Amniotic stem cell (primary cell): ENCODE results near the gene TUBB4B.

Experiments
- DNase-seq: peaks from one replicate; lab custom pipeline; 2025; lab: John Stamatoyannopoulos, UW

The TUBB4B gene

DNA sequence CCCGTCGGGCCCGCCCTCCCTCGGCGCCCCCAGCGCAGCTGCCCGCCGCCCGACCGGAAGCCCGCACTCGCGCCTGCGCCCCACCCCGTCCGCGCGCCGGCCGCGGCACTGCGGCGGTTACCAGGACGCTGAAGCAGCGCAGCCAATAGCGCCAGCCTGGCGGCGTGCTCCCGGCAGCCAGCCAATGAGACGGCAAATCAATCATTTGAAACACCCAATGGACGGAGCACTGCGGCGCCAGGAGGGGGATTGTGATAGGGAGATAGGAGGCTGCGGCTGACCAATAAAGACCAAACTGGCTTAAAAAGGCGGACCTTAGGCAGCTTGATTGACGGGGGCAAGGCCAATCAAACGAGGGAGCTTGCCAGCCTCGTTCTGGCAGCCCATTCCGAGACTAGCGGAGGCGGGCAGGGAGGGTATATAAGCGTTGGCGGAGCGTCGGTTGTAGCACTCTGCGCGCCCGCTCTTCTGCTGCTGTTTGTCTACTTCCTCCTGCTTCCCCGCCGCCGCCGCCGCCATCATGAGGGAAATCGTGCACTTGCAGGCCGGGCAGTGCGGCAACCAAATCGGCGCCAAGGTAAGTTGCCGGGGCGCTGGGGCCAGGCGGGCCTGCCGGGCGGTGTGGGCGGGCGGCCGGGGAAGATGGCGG, at the start of gene TUBB4B:
Gene TUBB4B (plus strand): TSS at position 447 of the 649 bp plus-strand sequence. CDS start 74 bp downstream, at position 521.
- peak; percentile 99 for DNase-seq

DNA sequence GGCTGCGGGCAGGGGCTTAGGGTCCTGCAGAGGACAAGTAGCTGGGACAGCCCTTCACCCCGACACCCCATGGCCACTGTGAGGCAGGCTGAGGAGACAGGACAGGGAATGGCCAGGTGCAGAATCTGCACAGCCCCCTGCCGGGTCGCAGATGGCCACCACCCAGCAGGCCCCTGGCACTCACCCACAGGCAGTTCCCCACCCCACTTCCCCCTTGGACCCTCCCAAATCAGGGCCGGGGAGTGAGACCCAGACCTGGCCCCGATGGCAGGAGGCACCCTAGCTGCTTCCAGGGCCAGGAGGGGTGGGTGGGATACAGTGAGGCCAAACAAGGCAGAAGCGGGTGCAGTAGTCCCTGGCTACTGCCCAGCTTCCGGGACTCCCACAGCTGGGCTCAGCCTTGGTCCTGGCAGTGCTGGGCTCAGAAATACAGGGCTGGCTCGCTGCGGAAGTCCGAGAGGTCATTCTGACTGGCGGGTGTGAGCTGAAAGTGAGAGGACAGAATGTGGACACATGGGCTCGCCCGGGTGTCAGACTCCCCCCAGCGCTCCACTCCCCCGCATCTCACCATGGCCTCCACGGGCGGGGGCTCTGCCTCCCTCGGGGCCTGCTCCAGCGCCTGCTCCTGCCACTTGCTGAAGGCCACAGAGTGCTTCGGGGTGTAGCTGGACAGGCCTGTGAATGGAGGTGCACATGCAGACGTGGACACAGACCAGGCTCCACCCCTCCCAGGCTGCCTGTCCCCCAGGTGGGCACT, 49.2 kb upstream of the TUBB4B start:
- no peak for DNase-seq

DNA sequence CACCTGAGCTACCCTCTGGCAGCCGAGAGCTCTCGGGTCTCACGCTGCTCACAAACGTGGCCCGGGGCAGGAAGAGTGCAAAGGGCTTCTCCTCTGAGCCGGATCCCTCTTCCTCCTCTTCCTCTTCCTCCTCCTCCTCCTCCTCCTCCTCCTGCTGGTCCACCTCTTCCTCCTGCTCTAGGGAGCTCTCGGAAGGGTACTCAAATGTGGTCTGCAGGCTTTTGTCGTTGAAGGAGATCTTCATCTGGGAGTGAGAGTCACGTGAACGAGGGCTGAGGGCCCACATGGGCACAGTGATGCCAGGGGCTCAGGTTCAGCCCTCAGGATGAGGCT, 48.7 kb upstream of the TUBB4B start:
- DNase-seq = no peak

DNA sequence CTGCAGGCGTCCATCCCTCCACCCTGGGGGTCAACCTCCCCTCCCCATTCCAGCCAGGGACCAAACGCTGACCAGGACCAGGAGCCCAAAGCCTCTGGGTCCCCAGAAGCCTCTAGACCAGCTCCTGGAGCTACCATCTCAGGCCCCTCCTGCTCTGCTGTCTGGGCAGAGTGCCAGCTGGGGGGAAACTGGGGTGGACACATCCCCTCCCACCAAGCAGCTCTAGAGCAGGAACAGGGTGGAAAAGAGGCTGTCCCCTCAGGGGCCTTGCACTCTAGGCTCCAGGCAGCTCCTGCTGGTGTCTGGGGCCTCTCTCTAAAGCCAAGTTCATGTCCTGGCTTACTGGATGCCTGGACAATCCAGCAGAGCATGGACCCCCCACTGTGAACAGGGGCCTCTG, 48.2 kb upstream of the TUBB4B start:
- no peak for DNase-seq

DNA sequence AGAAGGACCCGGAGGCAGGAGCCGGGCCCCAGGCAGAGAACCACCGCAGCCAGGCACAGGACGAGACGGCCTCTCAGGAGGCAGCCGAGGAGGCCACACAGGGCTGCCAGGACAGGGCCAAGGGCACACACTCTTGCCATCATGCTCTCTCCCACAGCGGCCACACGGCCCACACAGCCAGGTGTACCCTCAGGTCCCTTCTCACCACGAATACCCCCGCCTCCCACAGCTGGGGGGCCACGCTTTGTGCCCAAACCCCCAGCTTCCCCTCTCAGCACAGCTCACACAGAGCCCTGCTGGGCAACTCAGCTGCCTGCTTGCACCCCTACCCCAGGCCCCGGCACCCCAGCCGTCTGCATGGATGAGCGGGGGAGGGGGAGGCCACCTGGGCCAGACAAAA, 47.3 kb upstream of the TUBB4B start:
- no peak for DNase-seq

DNA sequence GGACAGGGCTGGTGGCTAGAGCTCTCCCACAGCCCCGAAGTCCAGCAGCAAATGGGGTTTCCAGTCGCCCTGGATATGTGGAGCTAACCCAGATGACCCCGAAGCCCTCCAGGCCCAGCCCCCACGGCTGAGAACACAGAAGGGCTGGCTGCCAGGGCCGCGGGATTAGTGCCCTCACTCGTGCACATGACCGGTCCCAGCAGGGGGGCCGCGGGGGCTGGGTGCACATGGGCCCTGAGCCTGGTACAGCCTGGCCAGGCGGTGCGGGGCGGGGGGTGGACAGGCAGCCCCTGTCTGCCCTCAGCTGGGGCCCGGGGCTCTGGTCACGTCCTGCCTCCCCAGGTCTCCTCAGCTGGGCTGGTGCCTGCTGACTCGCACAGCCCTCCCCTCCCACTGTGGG, 46.7 kb upstream of the TUBB4B start:
- DNase-seq = no peak

DNA sequence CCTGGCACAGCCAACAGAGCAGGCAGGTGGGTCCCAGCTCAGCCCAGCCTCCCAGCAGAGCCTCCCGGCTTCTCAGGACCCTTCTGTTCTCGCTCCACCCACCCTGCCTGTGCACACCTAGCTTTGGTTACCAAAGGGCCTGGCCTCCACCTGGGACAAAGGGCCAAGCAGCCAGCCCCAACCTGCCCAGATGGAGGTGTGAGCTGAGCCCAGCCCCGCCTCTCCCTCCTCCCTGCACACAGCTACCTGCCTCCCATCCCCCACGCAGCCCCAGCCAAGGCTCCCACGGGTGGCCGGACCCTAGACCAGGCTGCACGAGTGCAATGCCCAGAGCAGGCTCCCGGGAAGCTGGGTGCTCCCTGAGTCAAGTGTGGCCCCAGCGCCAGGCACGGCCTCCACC, 46.2 kb upstream of the TUBB4B start:
- DNase-seq = no peak

DNA sequence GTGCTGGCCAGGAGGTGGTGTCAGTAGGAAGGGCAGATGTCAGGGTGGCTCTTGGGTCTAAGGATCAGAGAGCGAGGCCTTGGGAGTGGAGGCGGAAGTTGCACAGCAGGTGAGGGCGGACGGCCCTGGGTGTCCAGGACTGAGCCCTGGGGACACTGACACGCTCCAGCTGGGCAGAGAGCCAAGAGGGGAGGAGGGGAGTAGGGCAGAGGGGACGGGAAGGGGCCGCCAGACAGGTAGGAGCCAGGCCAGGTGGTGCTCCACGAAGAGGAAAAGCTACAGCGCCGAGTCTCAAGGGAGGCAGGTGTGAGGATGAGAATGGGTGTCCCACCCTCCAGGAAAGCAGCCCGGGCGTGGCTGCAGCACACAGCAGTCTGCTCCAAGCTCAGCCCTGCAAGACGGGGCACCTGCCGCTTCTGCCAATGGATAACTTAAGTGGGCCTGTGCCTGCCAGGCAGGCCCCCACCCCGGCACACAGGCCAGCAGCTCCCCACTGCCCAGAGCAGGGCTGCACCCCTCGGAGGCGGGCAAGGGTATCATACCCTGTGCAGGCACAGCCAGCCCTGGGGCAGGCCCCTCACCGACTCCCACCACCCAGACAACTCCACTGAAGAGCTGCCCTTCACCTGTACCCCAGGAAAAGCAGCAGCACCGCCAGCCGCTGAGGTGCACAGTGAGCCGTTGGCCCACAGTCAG, 45.4 kb upstream of the TUBB4B start:
- no peak for DNase-seq

DNA sequence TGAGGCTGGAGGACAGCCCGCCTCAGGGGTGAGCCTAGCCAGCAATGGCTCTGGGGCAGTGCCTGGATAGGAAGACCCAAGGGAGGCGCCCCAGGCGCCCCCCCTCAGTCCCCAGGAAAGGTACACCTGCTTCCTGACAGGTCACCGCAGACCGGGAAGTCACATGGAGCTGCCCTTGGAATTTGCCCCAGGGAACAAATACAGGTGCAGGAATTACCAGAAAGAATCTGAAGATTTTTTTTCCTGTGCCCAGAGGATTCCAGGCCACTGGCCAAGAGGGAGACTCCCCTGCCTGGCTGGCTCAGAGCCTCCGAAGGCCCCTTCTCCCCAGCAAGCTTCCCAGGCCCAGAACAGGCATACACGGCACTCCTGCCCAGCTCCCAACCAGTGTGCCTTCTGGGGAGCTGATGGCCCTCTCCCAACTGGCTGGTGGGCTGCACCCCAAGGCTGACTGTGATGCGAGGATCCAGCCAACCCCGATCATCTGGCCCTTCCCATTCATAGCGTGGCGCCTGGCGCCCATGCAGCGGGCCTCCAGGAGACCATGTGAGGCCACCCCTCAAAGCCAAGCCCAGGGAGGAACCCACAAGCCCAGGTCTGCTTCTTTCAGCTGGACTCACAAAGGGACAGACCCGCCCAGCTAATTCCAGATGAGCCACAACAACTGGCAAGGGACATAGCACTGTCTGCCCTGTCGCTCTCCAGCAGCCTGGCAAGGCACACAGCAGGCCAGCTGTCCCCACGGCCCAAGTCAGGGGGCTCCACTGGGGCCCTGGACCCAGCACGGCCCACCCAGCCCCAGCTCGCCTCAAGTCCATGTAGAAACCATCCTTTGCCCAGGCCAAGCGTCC, 42.8 kb upstream of the TUBB4B start:
- DNase-seq = no peak

DNA sequence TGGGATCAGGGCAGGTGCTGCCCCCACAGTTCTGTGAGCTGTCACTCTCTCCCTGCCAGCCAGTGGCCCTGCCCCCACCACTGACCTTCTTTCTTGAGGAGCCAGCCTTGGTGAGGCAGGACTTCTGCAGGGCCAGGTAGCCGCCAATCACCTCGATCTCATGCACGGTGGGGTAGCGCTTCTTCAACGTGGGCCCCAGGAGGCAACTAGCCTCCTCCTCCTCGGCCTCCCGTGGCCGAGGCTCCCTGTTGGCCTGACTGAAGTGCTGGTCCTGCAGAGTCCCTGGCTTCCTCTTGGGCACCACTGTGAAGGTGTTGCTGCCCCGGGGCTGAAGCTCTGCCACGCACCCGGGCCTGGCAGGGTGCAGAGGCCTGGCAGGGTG, 42.2 kb upstream of the TUBB4B start:
- no peak for DNase-seq

DNA sequence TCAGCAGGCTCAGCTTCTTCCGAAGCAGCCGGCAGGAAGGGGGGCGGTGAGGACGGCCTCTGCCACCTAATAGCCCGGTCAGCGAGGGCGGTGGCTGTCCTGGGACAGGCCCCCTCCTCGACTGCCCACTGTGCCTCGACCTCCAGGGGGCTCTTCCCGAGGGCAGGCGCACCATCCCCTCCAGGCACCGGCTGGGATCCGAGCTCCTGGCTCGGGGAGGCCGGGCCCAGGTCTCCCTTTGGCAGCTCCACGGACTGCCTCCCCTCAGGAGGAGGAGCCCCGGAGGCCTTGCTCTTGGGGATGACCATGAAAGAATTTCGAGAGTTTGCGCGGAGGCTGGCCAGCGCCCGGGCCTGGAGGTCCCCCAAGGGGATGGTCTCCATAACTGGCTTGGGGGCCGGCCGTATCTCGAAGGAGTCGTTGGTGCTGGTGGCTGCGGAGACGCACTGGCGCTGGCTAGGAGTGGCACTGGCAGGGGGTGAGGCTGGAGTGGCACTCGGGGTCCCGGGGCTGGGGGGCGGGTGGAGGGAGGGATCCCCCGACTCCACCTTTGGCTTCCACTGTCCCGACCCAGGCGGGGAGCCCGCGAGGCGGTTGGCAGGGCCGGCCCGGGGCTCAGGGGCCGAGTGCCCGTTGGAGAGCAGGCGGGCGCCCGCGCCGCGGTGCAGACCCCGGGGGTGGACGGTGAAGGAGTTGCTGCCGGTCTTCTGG, 41.5 kb upstream of the TUBB4B start:
- no peak for DNase-seq

DNA sequence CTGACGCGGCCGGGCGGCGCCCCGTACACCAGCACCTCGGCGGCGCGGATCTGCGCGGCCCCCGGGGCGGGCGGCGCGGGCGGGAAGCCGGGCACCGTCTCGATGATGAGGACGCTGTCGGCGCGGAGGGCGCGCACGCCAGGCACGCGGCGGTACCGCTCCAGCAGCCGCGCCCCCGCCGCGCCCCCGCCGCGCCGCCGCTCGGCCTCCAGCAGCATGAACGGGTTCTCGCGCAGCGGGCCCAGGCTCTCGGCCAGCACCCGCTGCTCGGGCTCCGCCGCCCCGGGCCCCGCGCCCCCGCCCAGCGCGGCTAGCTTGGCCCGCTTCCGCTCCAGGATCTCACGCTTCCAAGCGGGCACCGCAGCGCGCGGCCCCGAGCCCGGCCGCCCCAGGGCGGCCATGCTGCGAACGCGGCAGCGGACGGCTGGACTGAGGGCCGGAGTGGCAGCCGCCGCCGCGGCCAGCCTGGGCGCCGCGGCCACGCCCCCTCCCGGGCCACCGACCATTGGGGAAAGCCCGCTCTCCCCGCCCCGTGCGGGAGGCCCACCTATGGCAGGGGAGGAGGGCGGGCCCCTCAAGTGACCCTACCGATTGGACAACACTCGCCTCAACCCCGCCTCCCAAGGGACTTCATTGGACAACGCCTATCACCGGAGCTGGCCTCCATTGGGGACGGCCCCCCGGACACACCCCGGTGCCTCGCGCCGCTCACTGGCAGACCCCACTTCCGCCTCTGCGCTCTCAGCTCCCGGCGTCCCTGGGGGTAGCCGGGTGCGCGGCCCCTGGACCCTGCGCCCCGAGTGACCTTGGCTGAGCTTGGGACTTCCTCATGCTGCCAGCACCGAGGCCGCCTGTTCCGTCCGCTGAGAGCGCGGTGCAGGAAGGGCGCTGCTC, 40.5 kb upstream of the TUBB4B start, which contains the start of gene TPRN:
Gene TPRN (minus strand): TSS at position 431 of the 894 bp plus-strand sequence. CDS start 30 bp downstream, at position 401.
- DNase-seq = peak; percentile 96

DNA sequence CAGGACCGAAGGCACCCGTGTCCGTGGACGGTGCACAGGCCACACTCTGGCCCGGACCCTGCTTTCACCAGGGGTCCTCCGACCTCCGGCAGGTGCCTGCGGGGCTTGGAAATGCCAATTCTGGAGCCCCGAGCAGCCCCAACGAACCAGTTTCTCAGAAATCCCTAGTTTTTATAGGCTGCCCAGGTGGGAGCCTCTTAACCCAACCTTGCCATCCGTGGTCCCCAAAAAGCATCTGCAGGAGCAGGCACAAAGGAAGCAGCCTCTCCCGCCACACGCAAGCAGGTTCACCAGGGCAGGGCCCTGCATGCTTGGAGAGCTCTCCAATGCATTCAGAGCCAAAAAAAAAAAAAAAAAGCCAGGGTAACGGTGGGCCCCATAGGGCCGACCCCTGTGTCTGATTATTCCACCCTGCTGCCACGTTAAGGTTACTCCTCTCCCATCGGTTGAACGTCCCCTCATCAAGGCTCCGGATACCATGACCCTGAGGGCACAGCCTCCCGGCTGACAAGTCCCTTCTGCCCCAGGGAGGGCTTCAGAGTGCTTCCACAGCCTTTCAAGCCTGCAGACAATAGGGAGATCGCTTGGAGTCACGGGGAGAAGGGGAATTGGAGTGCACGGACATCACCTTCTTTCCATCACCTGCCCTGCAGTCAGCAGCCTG, 39.8 kb upstream of the TUBB4B start:
- no peak for DNase-seq

DNA sequence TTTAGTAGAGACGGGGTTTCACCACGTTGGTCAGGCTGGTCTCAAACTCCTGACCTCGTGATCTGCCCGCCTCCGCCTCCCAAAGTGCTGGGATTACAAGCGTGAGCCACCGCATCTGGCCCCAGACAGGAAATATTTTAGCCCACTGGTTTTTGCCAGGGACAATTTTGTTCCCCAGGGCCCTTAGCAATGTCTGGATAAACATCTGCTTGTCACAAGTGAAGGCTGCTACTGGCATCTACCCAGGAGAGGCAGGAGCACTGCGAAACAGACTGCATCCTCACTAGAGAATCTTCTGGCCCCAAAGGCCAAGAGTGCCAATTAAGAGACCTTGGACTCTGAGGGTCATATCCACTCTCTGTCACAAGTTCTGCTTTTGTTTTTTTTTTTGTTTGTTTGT, 38.1 kb upstream of the TUBB4B start:
- DNase-seq = no peak

DNA sequence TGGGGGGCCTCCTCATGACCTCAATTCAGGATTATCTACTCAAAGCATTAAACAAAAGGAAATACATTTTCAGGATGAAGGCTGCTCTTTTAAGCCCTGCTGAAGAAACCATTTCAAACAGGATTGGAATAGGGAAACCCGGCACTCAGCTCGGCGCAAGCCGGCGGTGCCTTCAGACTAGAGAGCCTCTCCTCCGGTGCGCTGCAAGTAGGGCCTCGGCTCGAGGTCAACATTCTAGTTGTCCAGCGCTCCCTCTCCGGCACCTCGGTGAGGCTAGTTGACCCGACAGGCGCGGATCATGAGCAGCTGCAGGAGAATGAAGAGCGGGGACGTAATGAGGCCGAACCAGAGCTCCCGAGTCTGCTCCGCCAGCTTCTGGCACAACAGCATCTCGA, 36.4 kb upstream of the TUBB4B start:
- DNase-seq = no peak

DNA sequence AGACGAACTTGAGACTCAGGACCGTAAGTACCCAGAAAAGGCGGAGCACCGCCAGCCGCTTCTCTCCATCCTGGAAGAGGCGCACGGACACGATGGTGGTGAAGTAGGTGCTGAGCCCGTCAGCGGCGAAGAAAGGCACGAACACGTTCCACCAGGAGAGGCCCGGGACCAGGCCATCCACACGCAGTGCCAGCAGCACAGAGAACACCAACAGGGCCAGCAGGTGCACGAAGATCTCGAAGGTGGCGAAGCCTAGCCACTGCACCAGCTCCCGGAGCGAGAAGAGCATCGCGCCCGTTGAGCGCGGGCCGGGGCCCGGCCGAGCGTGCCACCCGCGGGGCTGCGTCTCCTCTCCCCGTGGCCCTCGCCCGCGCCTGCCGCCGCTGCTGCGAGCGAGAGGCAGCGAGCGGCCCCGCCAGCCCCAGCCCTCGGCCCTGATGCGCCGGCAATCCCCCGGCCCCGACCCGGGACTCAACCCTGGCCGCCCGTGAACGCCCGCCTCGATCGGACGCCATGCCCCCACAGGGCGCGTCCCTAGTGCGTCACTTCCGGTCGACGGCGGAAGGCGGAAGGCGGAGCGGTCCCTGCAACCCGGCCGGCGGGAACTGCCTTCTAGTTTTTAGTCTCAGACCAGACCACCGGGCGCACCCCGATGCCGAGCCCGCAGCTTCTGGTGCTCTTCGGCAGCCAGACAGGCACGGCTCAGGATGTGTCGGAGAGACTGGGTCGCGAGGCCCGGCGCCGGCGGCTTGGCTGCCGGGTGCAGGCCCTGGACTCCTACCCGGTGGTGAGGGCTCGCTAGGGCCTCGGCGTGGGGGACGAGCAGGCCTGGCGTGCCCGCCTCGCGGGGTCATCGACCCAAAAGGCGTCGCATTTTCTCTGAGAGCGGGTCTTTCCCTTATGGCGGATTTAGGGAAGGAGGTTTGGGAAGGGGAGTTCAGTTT, 35.7 kb upstream of the TUBB4B start, which contains the start of the genes NDOR1 and TMEM203:
Gene NDOR1 (plus strand): TSS at position 575 of the 944 bp plus-strand sequence. CDS start 78 bp downstream, at position 653.
Gene TMEM203 (minus strand): TSS at position 523 of the 944 bp plus-strand sequence. CDS start 234 bp downstream, at position 289.
- DNase-seq = peak; percentile 68

DNA sequence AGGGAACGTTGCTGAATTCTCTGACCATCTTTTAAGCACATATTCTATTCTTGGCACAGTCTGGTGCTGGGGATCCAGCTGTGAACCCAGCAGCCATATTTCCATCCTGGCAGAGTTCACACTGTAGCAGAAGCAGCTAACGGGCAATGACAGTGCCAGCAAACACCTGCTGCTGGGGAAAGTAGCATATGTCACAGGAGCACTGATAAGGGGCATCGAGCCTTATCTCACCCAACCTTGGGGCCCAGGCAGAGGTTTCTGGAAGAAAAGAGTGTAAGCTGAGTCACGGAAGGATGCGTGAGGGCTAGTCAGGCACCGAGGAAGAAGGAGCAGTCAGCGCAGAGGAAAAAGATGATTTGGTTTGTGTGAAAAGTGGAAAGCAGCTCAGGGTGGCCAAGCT, 34.5 kb upstream of the TUBB4B start:
- DNase-seq = no peak

DNA sequence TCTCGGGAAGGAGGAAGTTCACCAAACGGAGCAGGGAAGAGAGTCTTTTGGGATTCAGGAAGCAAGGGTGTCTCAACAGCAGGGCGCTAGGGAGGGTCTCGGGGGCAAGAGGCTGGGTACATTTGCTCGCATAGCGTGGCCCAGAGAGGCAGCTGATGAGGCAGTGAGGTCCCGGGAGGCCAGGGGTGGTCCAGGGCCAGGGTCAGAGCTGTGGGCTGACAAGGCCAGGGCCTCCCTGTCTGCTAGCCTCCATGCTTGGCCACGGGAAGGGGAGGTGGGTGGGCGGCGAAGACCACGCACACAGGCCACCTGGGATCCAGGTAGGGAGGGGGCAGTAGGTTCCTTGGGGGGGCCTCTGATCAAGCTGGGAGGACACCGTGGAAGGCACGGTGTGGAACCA, 29.6 kb upstream of the TUBB4B start:
- DNase-seq = no peak

DNA sequence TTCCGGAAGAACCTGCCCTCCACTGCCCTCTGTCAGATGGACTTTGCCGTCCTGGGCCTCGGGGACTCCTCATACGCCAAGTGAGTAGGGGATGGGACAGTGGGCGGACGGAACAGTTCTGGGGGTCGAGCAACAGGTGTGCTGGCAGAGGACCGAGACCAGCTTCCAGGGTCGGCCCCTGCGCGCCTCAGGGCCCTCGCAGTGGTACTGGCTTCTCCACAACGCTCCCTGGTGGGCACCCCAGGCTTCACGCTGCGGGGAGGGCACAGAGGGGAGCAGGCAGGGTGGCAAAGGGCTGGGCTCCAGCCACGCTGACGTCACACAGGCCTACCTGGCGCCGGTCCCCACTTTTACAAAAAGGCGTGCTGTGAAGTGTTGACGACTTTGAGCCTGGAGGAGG, 28.6 kb upstream of the TUBB4B start:
- no peak for DNase-seq
